Medulla oblongata (tissue), 1 donor: ENCODE results near the gene HCFC2.
"Not testable (repeated sequence)": the region's sequence is repeated elsewhere in the genome, so short reads cannot be mapped to it uniquely, and the experiment has no call there.

ENCODE experiments used
- DNase-seq: peaks from one replicate; pipeline ENCODE4 v3.0.0-alpha.2; 2015; ENCODE audit errors: extremely low spot score

HCFC2 gene

DNA sequence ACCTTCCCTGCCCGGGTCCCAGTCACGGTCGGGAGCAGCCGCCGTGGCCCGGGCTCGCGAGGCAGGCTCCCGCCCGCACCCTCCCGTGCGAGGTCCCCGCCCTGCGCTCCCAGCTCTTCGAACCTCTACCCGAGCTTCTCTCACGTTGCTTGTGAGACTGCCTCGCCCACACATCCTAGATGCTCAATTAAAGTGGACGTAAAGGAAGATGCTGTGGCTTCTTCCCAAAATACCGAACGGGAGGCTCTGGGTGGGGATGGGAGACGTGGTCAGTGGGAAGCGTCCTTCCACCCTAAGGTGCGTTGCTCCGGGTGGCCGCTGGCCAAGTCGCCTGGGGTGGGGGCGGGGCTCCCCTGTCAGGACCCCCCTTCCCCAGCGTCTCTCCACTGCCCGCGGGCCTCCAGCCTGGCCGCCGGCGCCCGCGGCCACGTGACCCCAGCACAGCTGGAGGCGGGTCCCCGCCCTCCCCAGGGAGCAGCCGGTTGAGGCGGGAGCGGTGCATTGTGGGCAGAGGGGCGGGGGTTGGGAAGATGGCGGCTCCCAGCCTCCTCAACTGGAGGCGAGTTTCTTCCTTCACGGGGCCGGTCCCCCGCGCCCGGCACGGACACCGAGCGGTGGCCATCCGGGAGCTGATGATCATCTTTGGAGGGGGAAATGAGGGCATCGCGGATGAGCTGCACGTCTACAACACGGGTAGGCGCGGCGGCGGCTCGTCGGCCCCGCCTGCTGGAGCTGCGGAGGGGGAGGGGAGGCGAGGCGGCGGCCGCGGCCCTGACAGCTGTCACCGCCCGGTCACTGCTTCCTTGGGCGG lies at the start of gene HCFC2:
HCFC2 (plus strand) TSS at position 501 of the 811 bp plus-strand sequence; CDS start at position 531, 30 bp downstream.
- DNase-seq, result peak; percentile 94

GRCh38 chr12:104021862-104022261 lies 42.5 kb upstream of the HCFC2 start:
- not testable (repeated sequence) for DNase-seq

GRCh38 chr12:104022786-104023185 lies 41.5 kb upstream of the HCFC2 start:
- no peak for DNase-seq

DNA sequence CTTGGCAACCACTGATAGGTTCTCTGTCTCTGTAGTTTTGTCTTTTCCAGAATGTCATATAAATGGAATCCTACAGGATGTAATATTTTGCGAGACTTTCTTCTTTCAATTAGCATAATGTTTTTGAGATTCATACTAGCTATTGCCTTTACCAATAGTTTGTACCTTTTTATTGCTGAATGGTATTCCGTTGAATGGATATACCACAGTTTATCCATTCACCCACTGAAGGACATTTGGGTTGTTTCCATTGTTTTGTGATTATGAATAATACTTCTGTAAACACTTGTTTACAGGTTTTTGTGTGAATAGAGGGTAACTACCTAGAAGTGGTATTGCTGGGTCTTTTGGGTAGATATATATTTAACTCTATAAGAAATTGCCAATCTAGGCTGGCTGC lies 40.6 kb upstream of the HCFC2 start:
- DNase-seq, result no peak

- DNase-seq, result no peak
Measured at GRCh38 chr12:104024348-104024747, 40.0 kb upstream of the HCFC2 start.

- no peak for DNase-seq
Measured at GRCh38 chr12:104025771-104026170, 38.6 kb upstream of the HCFC2 start.

DNA sequence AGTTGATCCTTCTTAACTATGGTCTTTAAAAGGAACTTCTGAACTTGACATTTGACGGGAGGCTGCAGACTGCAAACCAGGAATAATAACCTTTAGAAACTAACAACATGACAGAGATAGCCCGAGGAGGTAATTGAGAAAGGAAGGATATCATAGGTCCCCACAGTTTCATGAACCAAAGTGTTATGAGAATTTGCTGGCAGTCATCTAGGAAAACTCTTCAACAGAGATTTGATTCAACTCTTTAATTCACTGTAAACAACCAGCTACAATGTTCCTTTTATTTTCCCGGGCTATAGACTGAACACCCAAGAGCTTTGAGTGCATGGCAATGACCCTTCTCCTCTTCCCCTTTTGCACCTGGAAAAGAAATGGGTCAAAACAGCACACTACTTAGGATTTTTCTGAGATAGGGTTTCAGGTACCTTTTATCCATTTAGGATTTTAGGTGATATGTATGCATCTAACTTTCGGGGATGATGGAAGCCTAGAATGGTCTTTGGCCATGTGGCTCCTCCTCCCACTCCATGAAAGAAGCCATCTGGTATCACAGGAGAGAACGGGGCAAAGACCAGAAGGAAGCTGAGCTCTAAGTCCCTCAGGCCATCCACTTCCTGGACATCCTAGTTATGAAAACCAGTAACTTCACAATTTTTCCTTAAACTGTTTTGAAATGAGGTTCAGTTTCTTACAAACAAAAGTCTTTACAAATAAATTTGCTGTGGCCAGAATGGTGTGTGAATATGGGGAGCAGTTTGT lies 37.3 kb upstream of the HCFC2 start:
- no peak for DNase-seq

- DNase-seq, result not testable (repeated sequence)
Measured at GRCh38 chr12:104030596-104030995, 33.7 kb upstream of the HCFC2 start.

DNA sequence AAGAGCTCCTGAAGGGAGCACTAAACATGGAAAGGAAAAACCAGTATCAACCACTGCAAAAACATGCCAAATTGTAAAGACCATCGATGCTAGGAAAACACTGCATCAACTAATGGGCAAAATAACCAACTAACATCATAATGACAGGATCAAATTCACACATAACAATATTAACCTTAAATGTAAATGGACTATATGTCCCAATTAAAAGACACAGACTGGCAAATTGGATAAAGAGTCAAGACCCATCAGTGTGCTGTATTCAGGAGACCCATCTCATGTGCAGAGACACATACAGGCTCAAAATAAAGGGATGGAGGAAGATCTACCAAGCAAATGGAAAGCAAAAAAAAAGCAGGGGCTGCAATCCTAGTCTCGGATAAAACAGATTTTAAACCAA lies 28.2 kb upstream of the HCFC2 start:
- DNase-seq, result not testable (repeated sequence)

GRCh38 chr12:104039769-104040168 lies 24.6 kb upstream of the HCFC2 start:
- DNase-seq, result not testable (repeated sequence)

DNA sequence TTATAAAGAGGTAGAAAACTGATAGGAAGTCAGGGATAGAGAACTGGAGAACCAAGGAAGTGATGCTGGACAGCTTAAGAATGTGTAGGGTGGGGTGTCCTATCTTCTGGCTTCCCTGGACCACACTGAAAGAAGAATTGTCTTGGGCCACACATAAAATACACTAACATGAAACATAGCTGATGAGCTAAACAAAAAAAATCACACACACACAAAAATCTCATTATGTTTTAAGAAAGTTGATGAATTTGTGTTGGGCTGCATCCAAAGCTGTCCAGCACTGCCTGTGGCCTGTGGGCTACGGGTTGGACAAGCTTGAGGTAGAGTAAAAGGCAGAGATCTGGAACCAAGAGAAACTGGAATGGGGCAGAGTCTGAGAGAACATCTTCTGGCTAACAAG lies 21.8 kb upstream of the HCFC2 start:
- no peak for DNase-seq

- DNase-seq, result no peak
Measured at GRCh38 chr12:104044158-104044557, 20.2 kb upstream of the HCFC2 start.

- no peak for DNase-seq
Measured at GRCh38 chr12:104046306-104046705, 18.0 kb upstream of the HCFC2 start.

DNA sequence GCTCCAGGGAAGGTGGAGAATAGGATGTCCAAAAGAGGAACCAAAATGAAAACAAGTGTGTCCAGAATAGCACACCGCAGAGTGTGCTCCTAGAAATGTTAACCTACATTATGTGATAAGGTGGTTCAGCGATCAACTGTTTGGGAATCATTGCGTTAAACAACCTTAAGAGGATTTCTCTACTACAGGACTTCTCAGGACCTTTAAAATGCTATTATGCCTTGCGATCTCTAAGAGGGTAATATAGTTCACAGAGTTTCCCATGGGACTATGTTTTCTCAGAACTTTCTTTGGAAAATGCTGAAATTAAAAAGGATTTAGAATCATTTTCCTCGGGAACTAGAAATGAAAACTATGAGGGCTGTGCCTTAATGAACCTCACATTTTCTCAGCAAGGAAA lies 16.2 kb upstream of the HCFC2 start:
- DNase-seq, result no peak

DNA sequence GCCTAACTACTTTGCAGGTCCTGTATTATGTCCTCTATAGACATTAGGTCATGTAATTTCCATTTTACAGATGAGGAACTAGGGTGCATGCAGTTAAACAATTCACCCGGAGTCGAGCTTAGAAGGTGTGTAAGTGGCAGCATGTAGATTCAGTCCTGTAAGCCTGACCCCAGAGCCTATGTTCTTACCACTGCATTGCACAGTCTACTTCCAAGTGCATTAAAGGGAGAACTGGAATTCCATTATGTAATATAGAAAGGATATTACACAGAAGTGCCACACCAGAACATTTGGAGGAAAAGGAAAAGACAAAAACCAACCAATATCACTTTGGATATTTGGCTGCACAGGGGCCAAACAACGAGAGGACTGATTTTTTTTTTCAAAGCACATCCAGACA lies 15.5 kb upstream of the HCFC2 start:
- no peak for DNase-seq

GRCh38 chr12:104049278-104049902 lies 14.9 kb upstream of the HCFC2 start:
- no peak for DNase-seq

DNA sequence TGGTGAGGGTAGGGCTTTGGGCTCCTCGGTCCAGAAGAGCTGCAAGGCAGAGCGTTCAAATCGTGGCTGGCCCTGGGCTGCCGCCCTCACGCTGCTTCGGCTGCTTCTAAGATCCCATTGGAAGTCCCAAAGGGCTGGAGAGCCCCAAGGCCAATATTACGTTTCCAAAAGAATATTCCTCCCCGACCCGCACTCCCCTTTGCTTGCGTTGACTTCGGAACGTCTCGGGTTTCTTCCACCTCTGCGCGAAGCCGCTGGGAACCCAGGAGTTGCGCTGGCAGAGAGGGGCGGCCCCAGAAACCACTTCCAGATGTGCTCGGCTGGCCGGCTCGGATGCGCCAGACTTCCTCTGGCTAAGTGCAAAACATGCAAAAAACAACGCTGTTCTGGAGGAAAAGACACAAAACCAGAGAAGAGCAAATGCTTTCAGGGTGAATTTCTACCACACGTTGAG lies 14.4 kb upstream of the HCFC2 start, which contains the start of gene GLT8D2:
GLT8D2 (minus strand) TSS at position 285 of the 454 bp plus-strand sequence. CDS start 30,539 bp downstream, outside the sequence.
- no peak for DNase-seq

DNA sequence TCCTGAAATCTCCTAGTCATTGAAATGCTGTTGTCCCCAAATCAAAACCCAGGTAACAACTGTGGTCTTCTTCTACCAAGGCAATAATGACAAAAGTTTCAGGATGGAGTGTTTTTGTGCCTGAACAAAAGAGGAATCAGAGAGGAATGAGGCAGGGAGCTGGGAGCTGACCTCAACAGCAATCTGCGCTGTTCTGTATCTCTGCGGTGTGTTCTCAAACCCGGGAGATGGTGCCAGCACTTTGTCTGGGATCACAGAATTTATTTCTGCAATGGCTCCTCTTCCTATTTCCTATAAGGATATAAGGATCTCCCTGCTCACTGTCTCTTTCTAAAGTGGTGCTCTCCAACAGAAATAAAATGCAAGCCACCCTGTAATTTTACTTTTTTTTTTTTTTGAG lies 13.9 kb upstream of the HCFC2 start:
- no peak for DNase-seq

DNA sequence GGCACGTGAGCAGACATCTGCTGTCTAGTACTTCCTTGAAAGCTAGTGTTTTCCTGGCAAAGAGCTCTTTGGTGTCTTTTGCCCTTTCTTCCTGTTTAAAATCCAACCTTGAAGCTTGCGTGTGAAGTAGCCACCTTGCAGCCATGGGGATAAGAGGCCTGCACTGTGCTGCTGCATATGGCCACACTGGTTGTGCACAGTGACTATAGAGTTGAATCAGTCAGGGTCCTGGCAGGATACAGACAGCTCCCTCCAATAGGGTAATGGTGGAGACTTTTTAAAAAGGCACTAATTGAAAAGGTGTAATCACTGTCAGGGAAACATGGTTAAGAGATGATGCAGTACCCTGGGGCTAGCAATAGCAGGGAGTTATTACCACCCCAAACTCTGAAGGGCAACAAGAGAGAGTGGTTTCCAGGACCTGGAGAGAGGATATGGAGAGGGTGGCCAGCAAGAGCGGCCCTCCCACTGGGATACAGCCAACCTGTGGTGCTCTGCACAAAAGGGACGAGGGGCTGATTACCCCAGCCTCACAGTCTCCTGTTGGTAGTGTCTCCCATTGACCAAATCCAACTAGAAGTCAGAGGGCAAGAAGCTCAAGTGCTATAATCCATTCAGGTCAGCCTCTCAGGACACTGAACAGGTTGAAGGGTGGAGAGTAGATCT lies 9.5 kb upstream of the HCFC2 start:
- no peak for DNase-seq

GRCh38 chr12:104055686-104056388 lies 8.5 kb upstream of the HCFC2 start:
- no peak for DNase-seq

- DNase-seq, result no peak
Measured at GRCh38 chr12:104056419-104056972, 7.8 kb upstream of the HCFC2 start.
